ENCODE data around the gene LRRN2.

- TF ChIP-seq RAD21 (conservative IDR thresholded peaks at IDR 0.05 in 1 of 2, IDR thresholded peaks at IDR 0.05 in 1 of 2) (no peak), POLR2A (IDR thresholded peaks at IDR 0.05; ENCODE audit: low read length) (no peak), MAX (IDR thresholded peaks at IDR 0.05) (no peak), HES2 (IDR thresholded peaks at IDR 0.05) (no peak), CTCF (IDR thresholded peaks at IDR 0.05) (no peak), REST (IDR thresholded peaks at IDR 0.05) (no peak), NR3C1 (IDR thresholded peaks at IDR 0.05) (no peak), PBX3 (IDR thresholded peaks at IDR 0.05) (no peak)
Observed at GRCh38 chr1:204725821-204726448, 40.4 kb upstream of the LRRN2 start.

Data from A549 (cell line).